NCI-H510A (cell line): Measurements from ENCODE around the gene HAO1.
"Not testable (repeated sequence)": the region's sequence is repeated elsewhere in the genome, so short reads cannot be mapped to it uniquely, and the experiment has no call there.

ENCODE experiments used
- DNase-seq: peaks from one replicate; lab custom pipeline; 2025; lab: John Stamatoyannopoulos, UW

HAO1 gene

GRCh38 chr20:7855545-7855944, 84.7 kb downstream of the HAO1 start:
- no peak for DNase-seq

GRCh38 chr20:7853493-7853892, 86.8 kb downstream of the HAO1 start:
- DNase-seq = no peak

- no peak for DNase-seq
These were observed 89.3 kb downstream of the HAO1 start for GRCh38 chr20:7850775-7851490.

- no peak for DNase-seq
These were observed 90.6 kb downstream of the HAO1 start for GRCh38 chr20:7849675-7850074.

GRCh38 chr20:7848351-7848750, 91.9 kb downstream of the HAO1 start:
- DNase-seq = no peak

- DNase-seq = no peak
These were observed 96.6 kb downstream of the HAO1 start for GRCh38 chr20:7843613-7844012.

GRCh38 chr20:7841971-7842310, 98.3 kb downstream of the HAO1 start:
- DNase-seq = no peak

GRCh38 chr20:7841291-7841970, 98.8 kb downstream of the HAO1 start:
- no peak for DNase-seq

- DNase-seq = no peak
These were observed 104.2 kb downstream of the HAO1 start for GRCh38 chr20:7836076-7836475.

GRCh38 chr20:7834441-7834840, 105.8 kb downstream of the HAO1 start:
- DNase-seq = not testable (repeated sequence)
